ENCODE results near the gene CYP4F8.
"Not testable (repeated sequence)": the region's sequence is repeated elsewhere in the genome, so short reads cannot be mapped to it uniquely, and the experiment has no call there.

The CYP4F8 gene

GRCh38 chr19:15644816-15645215, 29.8 kb downstream of the CYP4F8 start:
- no peak overlapping the region for H2BK12ac ChIP-seq (ENCODE audit: low read length in 2 of 2)
- H2BK15ac ChIP-seq (ENCODE audit: low read depth, poor library complexity, severe bottlenecking): no peak overlapping the region
- H3K27me3 ChIP-seq (ENCODE audit: control insufficient read depth in 1 of 2, insufficient read depth in 1 of 2, low read length in 2 of 2): no peaks in the 10 kb centered on the region
- H3K4me3 ChIP-seq (ENCODE audit: insufficient read depth in 1 of 2, low read depth in 1 of 2, low read length in 2 of 2): no peak overlapping the region
- no peak overlapping the region for H3K27ac ChIP-seq (ENCODE audit: low read length, poor library complexity, severe bottlenecking)
- H3K36me3 ChIP-seq (ENCODE audit: control insufficient read depth in 1 of 2, insufficient read depth in 2 of 2, low read depth in 1 of 2, low read length in 2 of 2): no peaks in the 10 kb centered on the region
- H3K23ac ChIP-seq (ENCODE audit: low read length in 2 of 2): no peak overlapping the region
- H3K18ac ChIP-seq (ENCODE audit: low read depth in 1 of 2, low read length in 2 of 2): no peak overlapping the region
- no peak overlapping the region for H3K4me2 ChIP-seq (ENCODE audit: low read length, poor library complexity, severe bottlenecking)
- DNase-seq: no peak
- no peak overlapping the region for H2BK120ac ChIP-seq (ENCODE audit: low read depth, low read length)
- no peak overlapping the region for H2AFZ ChIP-seq (ENCODE audit: low read depth, low read length)
- no peak overlapping the region for H3K9ac ChIP-seq (ENCODE audit: low read length)
- no peaks in the 10 kb centered on the region for H3K4me1 ChIP-seq (ENCODE audit: control insufficient read depth, insufficient read depth, low read depth, low read length)
- H4K91ac ChIP-seq (ENCODE audit: low read length): no peak overlapping the region
- no peak overlapping the region for H4K8ac ChIP-seq (ENCODE audit: low read length)
- no peak overlapping the region for H3K14ac ChIP-seq (ENCODE audit: low read length in 2 of 2)
- H3K79me1 ChIP-seq (replicated peaks; ENCODE audit: low read length, poor library complexity, severe bottlenecking): no peaks in the 10 kb centered on the region
- H2BK5ac ChIP-seq (ENCODE audit: low read depth, low read length, poor library complexity, severe bottlenecking): no peak overlapping the region
- H3K4ac ChIP-seq (ENCODE audit: low read depth in 1 of 2, low read length in 2 of 2): no peak overlapping the region
- no peaks in the 10 kb centered on the region for H3K9me3 ChIP-seq (ENCODE audit: control insufficient read depth, low read length)
- H2AK5ac ChIP-seq (ENCODE audit: low read length, severe bottlenecking): no peak overlapping the region
- WGBS: 43% methylated on average over 3 of the region's 3 CpGs

DNA sequence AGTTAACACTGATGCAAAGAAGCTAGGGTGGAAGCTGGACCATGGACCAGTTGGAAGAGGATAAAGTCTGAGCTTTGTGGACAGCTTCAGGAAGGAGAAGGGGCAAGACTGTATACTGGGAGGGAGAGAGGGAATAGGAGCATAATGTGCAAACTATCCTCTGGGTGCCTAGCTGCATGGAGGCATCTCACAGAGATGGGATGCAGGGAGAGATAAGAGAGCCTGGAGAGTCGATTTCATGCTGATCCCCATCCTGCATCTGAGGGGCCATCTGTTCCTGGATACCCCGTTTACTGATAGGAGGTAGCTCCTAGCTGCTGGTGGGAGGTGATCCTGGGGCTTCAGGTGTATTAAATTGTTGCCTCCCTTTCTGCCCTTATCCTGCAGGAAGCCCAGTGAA, 34.5 kb downstream of the CYP4F8 start:
- no peak overlapping the region for H3K14ac ChIP-seq (ENCODE audit: low read length in 2 of 2)
- no peak overlapping the region for H4K91ac ChIP-seq (ENCODE audit: low read length)
- no peaks in the 10 kb centered on the region for H3K4me1 ChIP-seq (ENCODE audit: control insufficient read depth, insufficient read depth, low read depth, low read length)
- H3K79me1 ChIP-seq (replicated peaks; ENCODE audit: low read length, poor library complexity, severe bottlenecking): no peaks in the 10 kb centered on the region
- no peak overlapping the region for H3K18ac ChIP-seq (ENCODE audit: low read depth in 1 of 2, low read length in 2 of 2)
- H4K8ac ChIP-seq (ENCODE audit: low read length): no peak overlapping the region
- no peaks in the 10 kb centered on the region for H3K27me3 ChIP-seq (ENCODE audit: control insufficient read depth in 1 of 2, insufficient read depth in 1 of 2, low read length in 2 of 2)
- H3K4ac ChIP-seq (ENCODE audit: low read depth in 1 of 2, low read length in 2 of 2): no peak overlapping the region
- H3K9ac ChIP-seq (ENCODE audit: low read length): no peak overlapping the region
- no peak overlapping the region for H3K27ac ChIP-seq (ENCODE audit: low read length, poor library complexity, severe bottlenecking)
- no peak overlapping the region for H2BK120ac ChIP-seq (ENCODE audit: low read depth, low read length)
- 44% methylated on average over 2 of the region's 2 CpGs for WGBS
- H3K23ac ChIP-seq (ENCODE audit: low read length in 2 of 2): no peak overlapping the region
- no peak for DNase-seq
- no peak overlapping the region for H2BK5ac ChIP-seq (ENCODE audit: low read depth, low read length, poor library complexity, severe bottlenecking)
- no peak overlapping the region for H2BK12ac ChIP-seq (ENCODE audit: low read length in 2 of 2)
- no peaks in the 10 kb centered on the region for H3K9me3 ChIP-seq (ENCODE audit: control insufficient read depth, low read length)
- H2BK15ac ChIP-seq (ENCODE audit: low read depth, poor library complexity, severe bottlenecking): no peak overlapping the region
- no peak overlapping the region for H2AFZ ChIP-seq (ENCODE audit: low read depth, low read length)
- no peak overlapping the region for H3K4me2 ChIP-seq (ENCODE audit: low read length, poor library complexity, severe bottlenecking)
- H2AK5ac ChIP-seq (ENCODE audit: low read length, severe bottlenecking): no peak overlapping the region
- H3K36me3 ChIP-seq (ENCODE audit: control insufficient read depth in 1 of 2, insufficient read depth in 2 of 2, low read depth in 1 of 2, low read length in 2 of 2): no peaks in the 10 kb centered on the region
- H3K4me3 ChIP-seq (ENCODE audit: insufficient read depth in 1 of 2, low read depth in 1 of 2, low read length in 2 of 2): no peak overlapping the region

- not testable (repeated sequence) for H3K36me3 ChIP-seq (ENCODE audit: control insufficient read depth in 1 of 2, insufficient read depth in 2 of 2, low read depth in 1 of 2, low read length in 2 of 2); H3K27ac ChIP-seq (ENCODE audit: low read length, poor library complexity, severe bottlenecking); H3K4me3 ChIP-seq (ENCODE audit: insufficient read depth in 1 of 2, low read depth in 1 of 2, low read length in 2 of 2); H3K23ac ChIP-seq (ENCODE audit: low read length in 2 of 2); H2BK5ac ChIP-seq (ENCODE audit: low read depth, low read length, poor library complexity, severe bottlenecking); H4K91ac ChIP-seq (ENCODE audit: low read length); DNase-seq; H3K4ac ChIP-seq (ENCODE audit: low read depth in 1 of 2, low read length in 2 of 2); H3K9ac ChIP-seq (ENCODE audit: low read length); H3K4me2 ChIP-seq (ENCODE audit: low read length, poor library complexity, severe bottlenecking); H2BK12ac ChIP-seq (ENCODE audit: low read length in 2 of 2); H3K79me1 ChIP-seq (replicated peaks; ENCODE audit: low read length, poor library complexity, severe bottlenecking); H2AK5ac ChIP-seq (ENCODE audit: low read length, severe bottlenecking); H2BK120ac ChIP-seq (ENCODE audit: low read depth, low read length); H4K8ac ChIP-seq (ENCODE audit: low read length); H3K27me3 ChIP-seq (ENCODE audit: control insufficient read depth in 1 of 2, insufficient read depth in 1 of 2, low read length in 2 of 2); H3K18ac ChIP-seq (ENCODE audit: low read depth in 1 of 2, low read length in 2 of 2); H3K9me3 ChIP-seq (ENCODE audit: control insufficient read depth, low read length); H3K14ac ChIP-seq (ENCODE audit: low read length in 2 of 2); H2AFZ ChIP-seq (ENCODE audit: low read depth, low read length); H3K4me1 ChIP-seq (ENCODE audit: control insufficient read depth, insufficient read depth, low read depth, low read length); H2BK15ac ChIP-seq (ENCODE audit: low read depth, poor library complexity, severe bottlenecking)
Measured at GRCh38 chr19:15650123-15650522, 35.1 kb downstream of the CYP4F8 start.

DNA sequence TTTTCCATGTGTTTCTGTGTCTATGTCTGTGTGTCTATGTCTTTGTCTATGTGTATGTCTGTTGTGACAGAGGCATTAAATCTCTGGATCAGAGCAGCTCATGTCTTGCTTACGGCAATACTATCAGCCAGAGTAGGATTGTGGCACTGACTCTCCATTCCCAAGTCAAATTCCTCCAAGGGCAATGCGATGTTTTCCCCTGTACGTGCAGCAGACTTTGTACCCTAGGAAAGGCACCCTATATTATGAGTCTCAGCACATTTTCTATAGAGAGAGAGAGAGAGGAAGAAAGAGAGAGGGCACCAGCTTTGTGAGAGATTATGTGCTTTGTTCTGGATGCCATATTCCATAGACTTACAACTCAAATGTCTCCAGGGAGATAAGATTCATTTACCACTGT, 36.8 kb downstream of the CYP4F8 start:
- 67% methylated on average over 1 of the region's 3 CpGs for WGBS
- Histone ChIP-seq H3K4me2 (ENCODE audit: low read length, poor library complexity, severe bottlenecking) (no peak overlapping the region), H2BK15ac (ENCODE audit: low read depth, poor library complexity, severe bottlenecking) (no peak overlapping the region)

More for the DNA sequence above, 36.8 kb downstream of the CYP4F8 start:
- H2BK5ac ChIP-seq (ENCODE audit: low read depth, low read length, poor library complexity, severe bottlenecking): no peak overlapping the region
- H2BK12ac ChIP-seq (ENCODE audit: low read length in 2 of 2): no peak overlapping the region
- H3K27me3 ChIP-seq (ENCODE audit: control insufficient read depth in 1 of 2, insufficient read depth in 1 of 2, low read length in 2 of 2): no peaks in the 10 kb centered on the region
- no peak overlapping the region for H3K14ac ChIP-seq (ENCODE audit: low read length in 2 of 2)
- DNase-seq: no peak
- no peaks in the 10 kb centered on the region for H3K36me3 ChIP-seq (ENCODE audit: control insufficient read depth in 1 of 2, insufficient read depth in 2 of 2, low read depth in 1 of 2, low read length in 2 of 2)
- no peak overlapping the region for H2AFZ ChIP-seq (ENCODE audit: low read depth, low read length)
- H4K91ac ChIP-seq (ENCODE audit: low read length): no peak overlapping the region
- no peaks in the 10 kb centered on the region for H3K9me3 ChIP-seq (ENCODE audit: control insufficient read depth, low read length)
- H2BK120ac ChIP-seq (ENCODE audit: low read depth, low read length): no peak overlapping the region
- no peak overlapping the region for H2AK5ac ChIP-seq (ENCODE audit: low read length, severe bottlenecking)
- H3K4me1 ChIP-seq (ENCODE audit: control insufficient read depth, insufficient read depth, low read depth, low read length): no peaks in the 10 kb centered on the region
- H3K4me3 ChIP-seq (ENCODE audit: insufficient read depth in 1 of 2, low read depth in 1 of 2, low read length in 2 of 2): no peak overlapping the region
- no peak overlapping the region for H3K27ac ChIP-seq (ENCODE audit: low read length, poor library complexity, severe bottlenecking)
- no peak overlapping the region for H3K4ac ChIP-seq (ENCODE audit: low read depth in 1 of 2, low read length in 2 of 2)
- no peak overlapping the region for H3K18ac ChIP-seq (ENCODE audit: low read depth in 1 of 2, low read length in 2 of 2)
- no peak overlapping the region for H3K23ac ChIP-seq (ENCODE audit: low read length in 2 of 2)
- H3K79me1 ChIP-seq (replicated peaks; ENCODE audit: low read length, poor library complexity, severe bottlenecking): no peaks in the 10 kb centered on the region
- no peak overlapping the region for H4K8ac ChIP-seq (ENCODE audit: low read length)
- H3K9ac ChIP-seq (ENCODE audit: low read length): no peak overlapping the region

Measured in mesenchymal stem cell (in vitro differentiated cells and primary cell).